SK-N-SH treated with all-trans-retinoic acid at 6 μM for 48 hours (cell line): ENCODE measurements around the gene ACSBG1.

Experiments
- ISL1 ChIP-seq: fragments of 250-450 bp; sonication (Bioruptor Pico); IDR thresholded peaks from 2 replicates; pipeline ENCODE4 v2.1.2; 2022; ENCODE audit warnings: mild to moderate bottlenecking, moderate library complexity
- PPARA ChIP-seq: fragments of 250-450 bp; sonication (Bioruptor Pico); IDR thresholded peaks from 2 replicates; pipeline ENCODE4 v1.5.0; 2020; ENCODE audit warnings: mild to moderate bottlenecking, borderline replicate concordance
- ZFP3 ChIP-seq: fragments of 250-450 bp; sonication (Bioruptor Pico); IDR thresholded peaks from 2 replicates; pipeline ENCODE4 v1.5.0; 2020; ENCODE audit warnings: mild to moderate bottlenecking, moderate library complexity
- ZFP30 ChIP-seq: fragments of 450-650 bp; formaldehyde crosslinking; IDR thresholded peaks from 2 replicates; pipeline ENCODE4 v1.5.0; 2022; ENCODE audit warnings: mild to moderate bottlenecking, moderate library complexity
- ZNF8 ChIP-seq: fragments of 450-650 bp; formaldehyde crosslinking; IDR thresholded peaks from 2 replicates; pipeline ENCODE4 v1.5.0; 2020; ENCODE audit warnings: mild to moderate bottlenecking, moderate library complexity
- TF ChIP-seq, protein P1 (sequence below): fragments of 250-450 bp; sonication (Bioruptor Pico); IDR thresholded peaks from 2 replicates; pipeline ENCODE4 v1.8.0; 2020; ENCODE audit warnings: mild to moderate bottlenecking, moderate library complexity, borderline replicate concordance

DNA sequence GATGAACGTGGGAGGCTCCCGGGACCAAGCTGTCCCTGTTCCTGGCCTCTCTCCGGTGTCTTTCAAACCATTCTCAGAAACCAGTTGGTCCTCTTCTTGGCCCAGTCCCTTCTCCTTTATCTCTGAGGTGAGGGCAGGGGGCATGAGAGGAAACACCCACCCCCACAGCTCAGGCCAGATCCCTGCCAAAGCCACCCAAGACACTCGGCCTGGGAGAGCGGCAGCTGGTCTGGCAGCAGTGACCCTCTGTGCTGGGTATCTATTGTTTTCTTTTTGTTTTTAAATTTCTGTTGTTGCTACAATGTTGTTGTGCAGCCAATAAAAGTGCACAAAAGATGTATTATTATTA, 27.3 kb downstream of the ACSBG1 start:
- no peak for TF ChIP-seq ZNF8 (CRISPR knock-in tag)
- TF ChIP-seq, protein P1, sequence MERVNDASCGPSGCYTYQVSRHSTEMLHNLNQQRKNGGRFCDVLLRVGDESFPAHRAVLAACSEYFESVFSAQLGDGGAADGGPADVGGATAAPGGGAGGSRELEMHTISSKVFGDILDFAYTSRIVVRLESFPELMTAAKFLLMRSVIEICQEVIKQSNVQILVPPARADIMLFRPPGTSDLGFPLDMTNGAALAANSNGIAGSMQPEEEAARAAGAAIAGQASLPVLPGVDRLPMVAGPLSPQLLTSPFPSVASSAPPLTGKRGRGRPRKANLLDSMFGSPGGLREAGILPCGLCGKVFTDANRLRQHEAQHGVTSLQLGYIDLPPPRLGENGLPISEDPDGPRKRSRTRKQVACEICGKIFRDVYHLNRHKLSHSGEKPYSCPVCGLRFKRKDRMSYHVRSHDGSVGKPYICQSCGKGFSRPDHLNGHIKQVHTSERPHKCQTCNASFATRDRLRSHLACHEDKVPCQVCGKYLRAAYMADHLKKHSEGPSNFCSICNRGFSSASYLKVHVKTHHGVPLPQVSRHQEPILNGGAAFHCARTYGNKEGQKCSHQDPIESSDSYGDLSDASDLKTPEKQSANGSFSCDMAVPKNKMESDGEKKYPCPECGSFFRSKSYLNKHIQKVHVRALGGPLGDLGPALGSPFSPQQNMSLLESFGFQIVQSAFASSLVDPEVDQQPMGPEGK (CRISPR knock-in tag) = no peak
- no peak for TF ChIP-seq PPARA
- no peak for TF ChIP-seq ZFP3 (CRISPR knock-in tag)
- no peak for TF ChIP-seq ZFP30 (CRISPR knock-in tag)
- TF ChIP-seq ISL1 (CRISPR knock-in tag) = no peak
